Skin epidermis (tissue), 12 donors: ENCODE data around the gene HTD2.
"Not testable (repeated sequence)": the region's sequence is repeated elsewhere in the genome, so short reads cannot be mapped to it uniquely, and the experiment has no call there.

Experiments
- H3K27ac ChIP-seq, 21 experiments: fragments of 200-600 bp; sonication (generic) in 11 of 21; one replicate each; pipeline ENCODE4 v1.5.0; 2020; ENCODE audit warnings: mild to moderate bottlenecking in 3 of 21, inconsistent platforms in 2 of 21, moderate library complexity in 2 of 21
- H3K4me3 ChIP-seq, 7 experiments: fragments of 200-600 bp; sonication (generic) in 2 of 7; one replicate each; pipeline ENCODE4 v1.5.0; 2020; ENCODE audit warnings: inconsistent platforms in 2 of 7, mild to moderate bottlenecking in 2 of 7, moderate library complexity in 1 of 7

The HTD2 gene

DNA sequence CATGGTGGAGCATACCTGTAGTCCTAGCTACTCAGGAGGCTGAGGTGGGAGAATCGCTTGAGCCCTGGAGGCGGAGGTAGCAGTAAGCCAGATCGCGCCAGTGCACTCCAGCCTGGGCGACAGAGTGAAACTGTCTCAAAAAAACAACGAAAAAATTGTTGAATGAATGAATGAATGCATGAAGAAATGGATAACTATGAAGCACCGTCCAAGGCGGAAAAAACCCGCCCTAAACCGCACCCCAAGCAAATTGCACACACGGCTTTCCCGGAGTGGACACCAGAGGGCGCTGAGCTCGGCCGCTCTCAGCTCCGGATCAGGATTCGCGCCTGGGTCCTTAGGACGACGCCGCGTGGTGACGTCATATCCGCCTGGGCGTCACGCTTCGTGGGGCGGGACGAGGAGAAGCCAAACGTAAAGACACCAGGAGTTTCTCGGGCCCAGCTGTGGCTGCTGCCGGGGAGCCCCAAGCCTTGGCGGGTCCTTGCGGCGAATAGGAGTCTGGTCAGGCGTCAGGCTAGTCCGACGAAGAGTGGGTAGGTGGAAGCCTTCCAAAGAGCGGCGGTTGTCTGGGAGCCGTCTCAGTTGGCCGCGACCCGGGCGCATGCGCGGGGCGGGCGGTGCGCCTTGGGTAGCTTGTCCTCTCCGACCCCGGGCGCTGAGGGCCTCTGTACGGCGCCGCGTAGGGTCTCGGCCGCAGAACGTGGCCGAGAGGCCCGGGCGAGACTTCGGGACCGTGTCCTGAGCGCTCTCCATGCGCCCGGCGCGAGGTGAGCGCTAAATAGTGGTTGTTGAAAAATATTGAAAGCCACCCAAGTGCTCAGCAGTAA, at the start of gene HTD2, which contains the start of gene RPP14:
Gene HTD2 (plus strand): TSS at position 639 of the 830 bp plus-strand sequence. CDS start 11,094 bp downstream, outside the sequence.
Gene RPP14 (plus strand): TSS at position 364 of the 830 bp plus-strand sequence. CDS start 4,085 bp downstream, outside the sequence.
- Histone ChIP-seq H3K27ac (peak within 1 kb of the TSS; percentile 72 to 99 (median 98)), H3K4me3 (peak within 1 kb of the TSS; percentile 55 to 92 (median 73))

GRCh38 chr3:58258392-58259055, 47.8 kb upstream of the HTD2 start:
- Histone ChIP-seq H3K4me3 (no peak overlapping the region), H3K27ac (no peak overlapping the region)

DNA sequence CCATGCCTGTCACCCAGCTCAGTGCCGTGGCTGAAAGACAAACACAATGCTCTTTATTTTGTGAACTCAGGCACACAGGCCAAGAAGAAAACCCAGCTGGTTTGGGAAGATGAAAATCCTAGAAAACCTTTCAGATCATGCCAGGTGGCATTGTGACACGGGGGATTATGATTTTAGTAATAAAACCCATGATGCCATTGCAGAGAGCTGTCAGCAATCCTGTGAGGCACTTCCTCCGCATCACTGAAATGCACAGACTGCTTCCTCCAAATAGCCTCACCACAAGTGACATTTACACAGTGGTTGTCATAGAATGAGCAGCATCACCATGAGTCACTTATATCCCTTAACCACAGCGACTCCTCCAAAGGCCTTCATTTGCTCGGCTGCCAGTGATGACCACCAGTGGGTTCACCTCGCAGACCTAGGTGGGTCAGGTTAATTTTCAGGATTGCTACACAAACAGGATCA, 46.0 kb upstream of the HTD2 start:
- peak overlapping the region in 1 of 21 experiments; percentile 40 for H3K27ac ChIP-seq
- no peak overlapping the region for H3K4me3 ChIP-seq

DNA sequence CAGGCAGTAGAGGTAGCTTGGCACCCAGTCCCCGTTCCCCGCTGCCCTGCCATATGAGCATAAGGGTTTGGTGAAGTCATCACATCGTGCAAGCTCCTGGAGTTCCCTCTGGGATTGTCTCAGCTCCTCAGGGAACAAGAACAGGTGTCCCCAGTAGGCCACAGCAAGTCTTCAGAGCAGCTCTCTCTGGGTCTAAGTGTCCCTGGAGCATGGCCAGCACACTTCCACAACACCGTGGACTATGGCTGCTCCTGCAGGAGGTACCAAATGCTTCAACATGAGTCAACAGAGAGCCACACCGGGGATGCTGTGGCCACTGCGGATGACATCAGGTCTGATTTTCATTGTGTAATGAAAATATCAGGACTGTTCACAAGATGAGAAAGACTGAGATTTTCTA, 45.6 kb upstream of the HTD2 start:
- H3K4me3 ChIP-seq, result no peak overlapping the region
- H3K27ac ChIP-seq, result peak overlapping the region in 1 of 21 experiments; percentile 40

DNA sequence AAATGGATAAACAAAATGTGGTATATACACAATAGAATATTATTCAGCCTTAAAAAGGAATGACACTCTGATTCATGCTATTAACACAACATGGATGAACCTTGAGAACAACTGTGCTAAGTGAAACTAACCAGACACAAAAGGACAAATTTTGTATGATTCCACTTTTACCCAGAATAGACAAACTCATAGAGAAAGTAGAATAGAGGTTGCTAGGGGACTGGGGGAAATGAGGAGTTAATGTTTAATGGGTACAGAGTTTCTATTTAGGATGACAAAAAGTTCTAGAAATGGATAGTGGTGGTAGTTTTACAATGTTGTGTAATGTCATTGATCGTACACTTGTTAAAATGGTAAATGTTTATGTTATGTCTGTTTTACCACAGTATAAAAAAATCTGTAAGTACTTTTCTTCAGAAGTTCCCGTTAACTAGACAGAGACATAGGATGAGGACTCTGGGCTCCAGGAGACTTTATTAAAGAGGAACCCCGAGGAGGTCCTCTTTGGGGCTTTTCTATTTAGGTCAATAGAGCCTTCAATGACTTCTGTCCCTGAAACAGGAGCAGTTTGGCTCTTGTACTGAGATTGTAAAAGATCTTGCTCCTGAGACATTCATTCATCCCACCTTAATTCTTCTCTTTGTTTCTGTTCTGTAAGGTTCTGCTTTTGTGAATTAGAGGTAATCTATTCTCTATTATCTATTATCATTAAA, 44.2 kb upstream of the HTD2 start:
- Histone ChIP-seq H3K27ac (no peak overlapping the region), H3K4me3 (no peak overlapping the region)

GRCh38 chr3:58266577-58266976, 39.7 kb upstream of the HTD2 start:
- no peak overlapping the region for H3K4me3 ChIP-seq
- no peak overlapping the region for H3K27ac ChIP-seq

GRCh38 chr3:58267543-58267942, 38.8 kb upstream of the HTD2 start:
- not testable (repeated sequence) for H3K27ac ChIP-seq, H3K4me3 ChIP-seq

GRCh38 chr3:58269356-58269755, 37.0 kb upstream of the HTD2 start:
- Histone ChIP-seq H3K27ac (no peak overlapping the region), H3K4me3 (no peak overlapping the region)

- no peak overlapping the region for H3K27ac ChIP-seq
- no peak overlapping the region for H3K4me3 ChIP-seq
These were observed 35.8 kb upstream of the HTD2 start for GRCh38 chr3:58270485-58270884.

GRCh38 chr3:58271901-58272501, 34.3 kb upstream of the HTD2 start:
- H3K4me3 ChIP-seq, result no peak overlapping the region
- H3K27ac ChIP-seq, result peak overlapping the region in 6 of 21 experiments; percentile 10 to 63 (median 39)

DNA sequence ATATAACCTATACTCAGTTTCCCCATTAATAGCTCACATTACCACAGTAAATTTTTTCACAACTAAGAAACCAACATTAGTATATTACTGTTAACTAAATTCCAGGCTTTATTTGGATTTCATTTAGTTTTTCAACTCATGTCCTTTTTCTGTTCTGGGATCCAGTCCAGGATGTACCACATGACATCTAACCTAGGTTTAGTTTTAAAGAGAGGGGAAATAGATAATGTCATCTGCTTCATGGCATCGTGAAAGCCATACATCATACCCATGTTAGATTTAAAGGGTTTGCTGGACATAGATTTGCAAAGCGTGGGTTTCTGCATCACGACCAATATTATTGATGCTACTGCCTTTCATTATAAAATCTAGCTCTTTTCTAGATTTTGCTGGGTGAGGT, 33.4 kb upstream of the HTD2 start:
- no peak overlapping the region for H3K4me3 ChIP-seq
- H3K27ac ChIP-seq, result peak overlapping the region in 4 of 21 experiments; percentile 43 to 63 (median 49)

GRCh38 chr3:58273362-58273761, 33.0 kb upstream of the HTD2 start:
- H3K4me3 ChIP-seq, result not testable (repeated sequence)
- peak overlapping the region in 1 of 21 experiments; percentile 63 for H3K27ac ChIP-seq

DNA sequence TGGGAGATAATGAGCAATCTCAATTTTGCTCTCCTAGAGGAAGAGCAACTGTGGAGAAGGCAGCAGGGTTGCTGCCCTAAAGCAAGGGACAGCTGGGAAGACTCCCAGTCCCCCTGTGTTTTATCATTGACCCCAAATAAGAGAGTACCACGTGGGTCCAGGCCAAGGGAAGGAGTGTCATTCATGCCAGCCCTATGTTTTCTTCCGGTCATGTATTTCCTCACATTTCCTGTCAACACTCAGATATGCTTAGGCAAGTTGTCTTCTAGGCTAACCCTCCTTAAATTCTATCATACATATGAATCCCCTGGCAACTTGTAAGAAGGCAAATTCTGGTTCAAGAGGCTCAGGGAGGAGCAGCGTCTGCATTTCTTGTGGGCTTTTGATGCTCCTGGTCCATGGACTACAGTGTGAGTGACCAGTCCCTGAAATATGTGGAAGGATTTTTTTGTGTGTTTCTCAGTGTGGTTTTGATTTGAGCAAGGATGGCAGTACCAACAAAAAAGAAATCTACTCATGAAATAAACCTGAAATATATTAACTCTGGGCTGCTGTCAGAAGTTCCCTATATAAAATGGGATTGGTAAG, 32.2 kb upstream of the HTD2 start:
- Histone ChIP-seq H3K27ac (peak overlapping the region in 1 of 21 experiments; percentile 26), H3K4me3 (no peak overlapping the region)

DNA sequence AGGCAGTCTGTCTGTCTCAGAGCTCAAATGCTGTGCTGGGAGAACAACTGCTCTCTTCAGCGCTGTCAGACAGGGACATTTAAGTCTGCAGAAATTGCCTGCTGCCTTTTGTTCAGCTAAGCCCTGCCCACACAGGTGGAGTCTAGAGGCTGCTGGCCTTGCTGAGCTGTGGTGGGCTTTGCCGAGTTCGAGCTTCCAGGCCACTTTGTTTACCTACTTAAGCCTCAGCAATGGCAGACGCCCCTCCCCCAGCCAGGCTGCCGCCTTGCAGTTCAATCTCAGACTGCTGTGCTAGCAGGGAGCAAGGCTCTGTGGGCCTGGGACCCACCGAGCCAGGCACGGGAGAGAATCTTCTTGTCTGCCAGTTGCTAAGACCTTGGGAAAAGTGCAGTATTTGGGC, 25.3 kb upstream of the HTD2 start:
- Histone ChIP-seq H3K4me3 (no peak overlapping the region), H3K27ac (no peak overlapping the region)

DNA sequence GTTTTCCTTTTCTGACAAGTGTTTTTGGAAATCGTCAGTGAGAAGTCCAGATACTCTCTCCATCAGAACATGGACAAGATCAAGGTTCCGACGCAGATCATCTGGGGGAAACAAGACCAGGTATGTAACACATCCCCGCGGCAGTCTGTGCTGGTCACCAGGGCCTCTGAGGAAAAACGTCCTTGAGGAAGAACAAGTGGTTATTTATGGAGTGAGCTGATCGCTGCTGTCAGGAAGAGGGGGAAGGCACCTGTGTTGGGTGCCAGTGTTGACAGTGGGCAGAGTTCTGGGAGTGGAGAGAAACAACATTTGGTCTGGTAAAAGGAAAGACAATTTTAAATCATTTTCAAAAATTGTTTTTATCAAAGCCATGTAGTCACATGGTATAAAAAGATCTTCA, 21.0 kb upstream of the HTD2 start:
- H3K27ac ChIP-seq, result no peak overlapping the region
- no peak overlapping the region for H3K4me3 ChIP-seq

DNA sequence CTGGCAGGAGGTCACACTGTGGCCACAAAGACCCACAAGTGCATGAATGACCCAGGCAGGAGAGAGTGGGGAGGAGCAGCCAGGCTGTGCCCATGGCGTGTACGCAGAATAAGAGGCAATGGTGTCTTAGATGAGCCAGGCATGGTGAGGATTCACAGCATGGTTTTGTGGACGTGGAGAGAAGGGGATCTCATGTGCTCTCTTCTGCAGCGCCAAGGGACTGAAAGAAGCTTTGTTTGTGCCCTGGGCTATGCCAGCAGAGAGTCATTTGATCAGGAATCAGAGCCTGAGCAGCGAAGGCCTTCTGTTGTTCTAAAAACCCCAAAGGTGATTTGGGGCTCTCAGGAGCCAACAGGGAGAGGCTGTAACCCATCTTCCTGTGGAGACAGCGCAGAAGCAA, 19.0 kb upstream of the HTD2 start:
- H3K27ac ChIP-seq, result no peak overlapping the region
- no peak overlapping the region for H3K4me3 ChIP-seq

DNA sequence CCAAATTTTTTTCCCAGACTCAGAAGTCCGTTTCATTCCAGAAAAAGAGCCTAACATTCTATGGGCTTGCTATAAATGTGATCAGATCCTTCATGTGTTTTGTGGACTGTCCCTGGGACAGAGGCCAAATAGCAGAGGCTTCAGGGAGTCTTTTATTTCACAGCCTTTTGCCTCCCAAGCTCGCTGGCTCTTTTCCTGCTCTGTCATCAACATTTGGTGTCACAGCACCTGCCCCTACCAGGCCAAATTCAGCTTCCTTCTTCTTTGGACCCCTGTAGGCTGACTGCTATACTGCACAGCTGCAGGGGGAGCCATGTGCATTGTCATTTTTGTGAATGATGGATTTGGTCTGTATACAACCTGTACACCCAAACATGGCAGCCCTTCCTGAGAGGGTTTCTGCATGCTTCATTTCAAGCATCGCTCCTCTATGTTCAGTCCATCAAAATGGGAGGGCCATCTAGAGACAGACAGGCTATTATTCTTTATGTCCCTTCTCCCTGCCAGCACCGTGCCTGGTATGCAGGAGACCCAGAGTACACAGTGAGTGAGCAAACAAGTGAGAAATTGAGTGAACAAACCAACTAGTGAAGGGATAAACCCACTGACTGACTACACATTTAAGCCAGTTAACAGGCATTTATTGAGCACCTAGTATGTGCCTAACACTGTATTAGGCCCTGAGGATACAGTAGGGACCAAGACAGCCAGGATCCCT, 18.1 kb upstream of the HTD2 start:
- H3K27ac ChIP-seq, result no peak overlapping the region
- H3K4me3 ChIP-seq, result no peak overlapping the region

DNA sequence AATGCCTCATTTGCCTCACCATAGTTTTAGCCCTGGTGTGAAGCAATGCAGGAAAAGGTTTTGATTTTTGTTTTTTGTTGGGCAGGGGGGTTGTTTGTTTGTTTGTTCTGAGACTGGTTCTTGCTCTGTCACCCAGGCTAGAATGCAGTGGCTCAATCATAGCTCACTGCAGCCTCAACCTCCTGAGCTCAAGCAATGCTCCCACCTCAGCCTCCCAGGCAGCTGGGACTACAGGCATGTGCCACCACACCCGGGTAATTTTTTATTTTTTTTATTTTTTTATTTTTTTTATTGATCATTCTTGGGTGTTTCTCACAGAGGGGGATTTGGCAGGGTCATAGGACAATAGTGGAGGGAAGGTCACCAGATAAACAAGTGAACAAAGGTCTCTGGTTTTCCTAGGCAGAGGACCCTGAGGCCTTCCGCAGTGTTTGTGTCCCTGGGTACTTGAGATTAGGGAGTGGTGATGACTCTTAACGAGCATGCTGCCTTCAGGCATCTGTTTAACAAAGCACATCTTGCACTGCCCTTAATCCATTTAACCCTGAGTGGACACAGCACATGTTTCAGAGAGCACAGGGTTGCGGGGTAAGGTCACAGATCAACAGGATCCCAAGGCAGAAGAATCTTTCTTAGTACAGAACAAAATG, 17.2 kb upstream of the HTD2 start:
- not testable (repeated sequence) for H3K27ac ChIP-seq, H3K4me3 ChIP-seq
